HepG2 (cell line): ENCODE data around the gene PSMD1. TPM values are rescaled to one million over a fixed set of nuclear protein-coding genes. Genes with fewer than 3 reads are reported as not detected.

Experiments used
- AFF4 ChIP-seq: sonication (generic); formaldehyde crosslinking; IDR thresholded peaks from 2 replicates; pipeline ENCODE4 v1.4.0; 2020; ENCODE audit warnings: missing genetic modification reagents
- AGO2 ChIP-seq: fragments of 200-400 bp; formaldehyde crosslinking; optimal IDR thresholded peaks from 2 replicates; pipeline ENCODE3; 2017; ENCODE audit warnings: mild to moderate bottlenecking, low read depth, low read length, moderate library complexity
- ATM ChIP-seq: fragments of 450-650 bp; IDR thresholded peaks from 2 replicates; pipeline ENCODE4 v1.7.1; 2017; ENCODE audit warnings: mild to moderate bottlenecking, borderline replicate concordance
- DNMT1 ChIP-seq: sonication (generic); formaldehyde crosslinking; IDR thresholded peaks from 2 replicates; pipeline ENCODE4 v1.5.1; 2020; ENCODE audit warnings: mild to moderate bottlenecking, missing genetic modification reagents
- FOXC1 ChIP-seq: sonication (generic); formaldehyde crosslinking; IDR thresholded peaks from 2 replicates; pipeline ENCODE4 v1.8.0; 2022; ENCODE audit warnings: mild to moderate bottlenecking, missing genetic modification reagents, borderline replicate concordance
- FUBP1 ChIP-seq: sonication (generic); formaldehyde crosslinking; IDR thresholded peaks from 2 replicates; pipeline ENCODE4 v1.5.1; 2020; ENCODE audit warnings: missing genetic modification reagents, mild to moderate bottlenecking, borderline replicate concordance
- HNF1B ChIP-seq: sonication (generic); formaldehyde crosslinking; IDR thresholded peaks from 2 replicates; pipeline ENCODE4 v1.5.1; 2020; ENCODE audit warnings: mild to moderate bottlenecking, moderate library complexity, missing genetic modification reagents
- KMT2B ChIP-seq: IDR thresholded peaks from 2 replicates; pipeline ENCODE4 v1.6.1; 2016; ENCODE audit warnings: missing genetic modification reagents, missing compliant biosample characterization
- MED8 ChIP-seq: sonication (generic); formaldehyde crosslinking; IDR thresholded peaks from 2 replicates; pipeline ENCODE4 v1.8.1; 2023; ENCODE audit warnings: mild to moderate bottlenecking, missing genetic modification reagents; ENCODE audit not compliant: insufficient replicate concordance
- SALL2 ChIP-seq: sonication (generic); formaldehyde crosslinking; IDR thresholded peaks from 2 replicates; pipeline ENCODE4 v1.8.1; 2023; ENCODE audit warnings: mild to moderate bottlenecking, missing genetic modification reagents, inconsistent platforms
- SAP130 ChIP-seq: IDR thresholded peaks from 2 replicates; pipeline ENCODE4 v1.6.1; 2016; ENCODE audit warnings: low read depth
- SIX4 ChIP-seq: sonication (generic); formaldehyde crosslinking; IDR thresholded peaks from 2 replicates; pipeline ENCODE4 v1.4.0; 2020; ENCODE audit warnings: missing genetic modification reagents
- UBTF ChIP-seq: sonication (generic); formaldehyde crosslinking; IDR thresholded peaks from 2 replicates; pipeline ENCODE4 v1.4.0; 2020; ENCODE audit warnings: mild to moderate bottlenecking, missing genetic modification reagents
- ZFX ChIP-seq: sonication (generic); formaldehyde crosslinking; IDR thresholded peaks from 2 replicates; pipeline ENCODE4 v1.4.0; 2020; ENCODE audit warnings: mild to moderate bottlenecking, low read depth, missing genetic modification reagents, moderate library complexity
- ZNF468 ChIP-seq: sonication (generic); formaldehyde crosslinking; IDR thresholded peaks from 2 replicates; pipeline ENCODE4 v1.8.0; 2022; ENCODE audit warnings: mild to moderate bottlenecking, moderate library complexity, missing genetic modification reagents
- ZNF501 ChIP-seq: sonication (generic); formaldehyde crosslinking; IDR thresholded peaks from 2 replicates; pipeline ENCODE4 v1.5.1; 2020; ENCODE audit warnings: mild to moderate bottlenecking, moderate library complexity, missing genetic modification reagents
- ZNF546 ChIP-seq: sonication (generic); formaldehyde crosslinking; conservative IDR thresholded peaks from 2 replicates; pipeline ENCODE4 v1.8.1; 2023; ENCODE audit warnings: mild to moderate bottlenecking, missing genetic modification reagents
- ZNF724P ChIP-seq: sonication (generic); formaldehyde crosslinking; IDR thresholded peaks from 2 replicates; pipeline ENCODE4 v1.8.0; 2022; ENCODE audit warnings: missing genetic modification reagents, borderline replicate concordance
- ZSCAN25 ChIP-seq: sonication (generic); formaldehyde crosslinking; IDR thresholded peaks from 2 replicates; pipeline ENCODE4 v1.8.0; 2022; ENCODE audit warnings: mild to moderate bottlenecking, missing genetic modification reagents
- polyA plus RNA-seq, 8 experiments: library from polyadenylated mRNA; depleted of rRNA in 3 of 8; stranded (reverse) in 7 of 8; unstranded in 1 of 8; fragments of >200 nt; fragmentation: Illumina TruSeq in 4 of 8; extraction: Trizol in 4 of 8; gene quantifications; 2 replicates each; pipeline versions ENCODE4 v1.2.1 to v1.2.3, GENCODE V29; 2011 to 2016; ENCODE audit warnings: low read depth in 4 of 8, missing spikeins in 1 of 8, mixed read lengths in 1 of 8; ENCODE audit not compliant: insufficient read depth in 1 of 8
- total RNA-seq, 5 experiments: library from RNA; depleted of rRNA; stranded (reverse); fragments of >200 nt; fragmentation: Illumina TruSeq; extraction: Trizol; gene quantifications; 2 replicates each; pipeline ENCODE4 v1.2.3, GENCODE V29; 2016; ENCODE audit warnings: low read depth in 1 of 5

The PSMD1 gene
- total and polyA plus RNA-seq, 2 of the 13 experiments (the other 11 are each of a cell fraction or from before 2014, with no cell fraction given), result 136 to 191 TPM

GRCh38 chr2:231037731-231038482 lies 18.8 kb upstream of the PSMD1 start (continued):
- TF ChIP-seq UBTF (CRISPR knock-in tag) (peak; percentile 44; the same call in 1 of the 2 replicates), ZNF468 (CRISPR knock-in tag) (0 out of 2 replicates have a peak, but pooled peaks have one; percentile 59), ZNF724P (CRISPR knock-in tag) (peak; percentile 62; the same call in 1 of the 2 replicates), FUBP1 (CRISPR knock-in tag) (0 out of 2 replicates have a peak, but pooled peaks have one; percentile 52), AGO2 (peak; percentile 94), ZSCAN25 (CRISPR knock-in tag) (peak; percentile 62; the same call in 1 of the 2 replicates), SIX4 (no peak), KMT2B (CRISPR knock-in tag) (peak; percentile 12; the same call in 1 of the 2 replicates), MED8 (CRISPR knock-in tag) (peak; percentile 30), HNF1B (CRISPR knock-in tag) (0 out of 2 replicates have a peak, but pooled peaks have one; percentile 35), ZFX (CRISPR knock-in tag) (peak; percentile 73), ZNF501 (CRISPR knock-in tag) (peak; percentile 46; the same call in 1 of the 2 replicates), ATM (no peak), FOXC1 (CRISPR knock-in tag) (0 out of 2 replicates have a peak, but pooled peaks have one; percentile 1), AFF4 (CRISPR knock-in tag) (peak; percentile 29; the same call in 1 of the 2 replicates), DNMT1 (0 out of 2 replicates have a peak, but pooled peaks have one; percentile 62), ZNF546 (CRISPR knock-in tag) (no peak), SALL2 (CRISPR knock-in tag) (no peak), SAP130 (CRISPR knock-in tag) (peak; percentile 45; the same call in 1 of the 2 replicates)
